ENCODE results near the gene CCT7.
"Not testable (repeated sequence)": the region's sequence is repeated elsewhere in the genome, so short reads cannot be mapped to it uniquely, and the experiment has no call there.

The CCT7 gene

GRCh38 chr2:73258186-73258912, 24.2 kb downstream of the CCT7 start:
- Mint-ChIP-seq H3K36me3 (peaks cover 2% of the 10 kb centered on the region), H3K4me3 (no peak overlapping the region), H3K4me1 (peaks cover 11% of the 10 kb centered on the region), H3K27me3 (no peaks in the 10 kb centered on the region), H3K9me3 (no peaks in the 10 kb centered on the region), H3K27ac (no peak overlapping the region)

- H3K36me3 Mint-ChIP-seq: peaks cover 1% of the 10 kb centered on the region
- H3K4me3 Mint-ChIP-seq: no peak overlapping the region
- H3K27me3 Mint-ChIP-seq: no peaks in the 10 kb centered on the region
- no peaks in the 10 kb centered on the region for H3K9me3 Mint-ChIP-seq
- H3K27ac Mint-ChIP-seq: no peak overlapping the region
- peaks cover 11% of the 10 kb centered on the region for H3K4me1 Mint-ChIP-seq
Measured at GRCh38 chr2:73258913-73259215, 24.8 kb downstream of the CCT7 start.

- H3K27me3 Mint-ChIP-seq: no peaks in the 10 kb centered on the region
- no peak overlapping the region for H3K4me3 Mint-ChIP-seq
- peaks cover 1% of the 10 kb centered on the region for H3K36me3 Mint-ChIP-seq
- H3K4me1 Mint-ChIP-seq: peaks cover 11% of the 10 kb centered on the region
- H3K27ac Mint-ChIP-seq: no peak overlapping the region
- no peaks in the 10 kb centered on the region for H3K9me3 Mint-ChIP-seq
Measured at GRCh38 chr2:73259276-73259675, 25.2 kb downstream of the CCT7 start.

GRCh38 chr2:73259704-73260337, 25.7 kb downstream of the CCT7 start:
- Mint-ChIP-seq H3K36me3 (peaks cover 1% of the 10 kb centered on the region), H3K27me3 (no peaks in the 10 kb centered on the region), H3K27ac (no peak overlapping the region), H3K9me3 (no peaks in the 10 kb centered on the region), H3K4me3 (no peak overlapping the region), H3K4me1 (peaks cover 11% of the 10 kb centered on the region)

- H3K27ac Mint-ChIP-seq: no peak overlapping the region
Measured at GRCh38 chr2:73260338-73260984, 26.4 kb downstream of the CCT7 start.

GRCh38 chr2:73262108-73262651, 28.1 kb downstream of the CCT7 start:
- Mint-ChIP-seq H3K27me3 (no peaks in the 10 kb centered on the region), H3K27ac (no peak overlapping the region), H3K9me3 (no peaks in the 10 kb centered on the region), H3K4me3 (no peak overlapping the region), H3K4me1 (peaks cover 12% of the 10 kb centered on the region), H3K36me3 (peaks cover 2% of the 10 kb centered on the region)

More at GRCh38 chr2:73260338-73260984, 26.4 kb downstream of the CCT7 start:
- Mint-ChIP-seq H3K4me3 (no peak overlapping the region), H3K27me3 (no peaks in the 10 kb centered on the region), H3K9me3 (no peaks in the 10 kb centered on the region), H3K36me3 (no peaks in the 10 kb centered on the region), H3K4me1 (peaks cover 11% of the 10 kb centered on the region)

GRCh38 chr2:73262691-73263429, 28.8 kb downstream of the CCT7 start:
- H3K27me3 Mint-ChIP-seq, H3K36me3 Mint-ChIP-seq, H3K4me1 Mint-ChIP-seq, H3K9me3 Mint-ChIP-seq, H3K4me3 Mint-ChIP-seq, H3K27ac Mint-ChIP-seq: not testable (repeated sequence)

GRCh38 chr2:73263540-73264331, 29.6 kb downstream of the CCT7 start:
- Mint-ChIP-seq H3K27me3 (no peaks in the 10 kb centered on the region), H3K36me3 (peaks cover 2% of the 10 kb centered on the region), H3K4me1 (peaks cover 15% of the 10 kb centered on the region), H3K27ac (no peak overlapping the region), H3K9me3 (no peaks in the 10 kb centered on the region), H3K4me3 (no peak overlapping the region)

GRCh38 chr2:73264332-73264606, 30.2 kb downstream of the CCT7 start:
- peaks cover 2% of the 10 kb centered on the region for H3K36me3 Mint-ChIP-seq
- no peaks in the 10 kb centered on the region for H3K27me3 Mint-ChIP-seq
- H3K27ac Mint-ChIP-seq: no peak overlapping the region
- H3K4me3 Mint-ChIP-seq: no peak overlapping the region
- H3K4me1 Mint-ChIP-seq: peaks cover 15% of the 10 kb centered on the region
- H3K9me3 Mint-ChIP-seq: no peaks in the 10 kb centered on the region

GRCh38 chr2:73264783-73265182, 30.7 kb downstream of the CCT7 start:
- Mint-ChIP-seq H3K4me3 (no peak overlapping the region), H3K27ac (no peak overlapping the region), H3K27me3 (no peaks in the 10 kb centered on the region), H3K4me1 (peaks cover 17% of the 10 kb centered on the region), H3K9me3 (no peaks in the 10 kb centered on the region), H3K36me3 (peaks cover 2% of the 10 kb centered on the region)

- no peak overlapping the region for H3K4me3 Mint-ChIP-seq
- H3K4me1 Mint-ChIP-seq: peaks cover 21% of the 10 kb centered on the region
- H3K9me3 Mint-ChIP-seq: no peaks in the 10 kb centered on the region
- no peak overlapping the region for H3K27ac Mint-ChIP-seq
- H3K36me3 Mint-ChIP-seq: peaks cover 2% of the 10 kb centered on the region
- no peaks in the 10 kb centered on the region for H3K27me3 Mint-ChIP-seq
Measured at GRCh38 chr2:73265298-73266060, 31.4 kb downstream of the CCT7 start.

GRCh38 chr2:73266061-73266901, 32.2 kb downstream of the CCT7 start:
- H3K27ac Mint-ChIP-seq: no peak overlapping the region

GRCh38 chr2:73267008-73267407, 32.9 kb downstream of the CCT7 start:
- Mint-ChIP-seq H3K4me1 (peaks cover 21% of the 10 kb centered on the region), H3K27me3 (no peaks in the 10 kb centered on the region), H3K36me3 (peaks cover 2% of the 10 kb centered on the region), H3K9me3 (no peaks in the 10 kb centered on the region), H3K4me3 (no peak overlapping the region), H3K27ac (no peak overlapping the region)

More at GRCh38 chr2:73266061-73266901, 32.2 kb downstream of the CCT7 start:
- Mint-ChIP-seq H3K9me3 (no peaks in the 10 kb centered on the region), H3K4me3 (no peak overlapping the region), H3K4me1 (peaks cover 21% of the 10 kb centered on the region), H3K36me3 (peaks cover 2% of the 10 kb centered on the region), H3K27me3 (no peaks in the 10 kb centered on the region)

GRCh38 chr2:73268366-73268829, 34.3 kb downstream of the CCT7 start:
- peak overlapping the region; percentile 19 for H3K27ac Mint-ChIP-seq

More at GRCh38 chr2:73268366-73268829, 34.3 kb downstream of the CCT7 start:
- peaks cover 2% of the 10 kb centered on the region for H3K36me3 Mint-ChIP-seq
- no peaks in the 10 kb centered on the region for H3K27me3 Mint-ChIP-seq
- peak overlapping the region; percentile 72 for H3K4me3 Mint-ChIP-seq
- H3K4me1 Mint-ChIP-seq: peaks cover 21% of the 10 kb centered on the region
- H3K9me3 Mint-ChIP-seq: no peaks in the 10 kb centered on the region
